GM19395 (cell line): Measurements from ENCODE around the gene CYP24A1.

Experiments used
- ATAC-seq: cut with Tn5 transposase; IDR thresholded peaks from one replicate; pipeline ENCODE4 v1.9.1; 2021; ENCODE audit warnings: mild to moderate bottlenecking, moderate library complexity; ENCODE audit not compliant: unreplicated experiment

The CYP24A1 gene

DNA sequence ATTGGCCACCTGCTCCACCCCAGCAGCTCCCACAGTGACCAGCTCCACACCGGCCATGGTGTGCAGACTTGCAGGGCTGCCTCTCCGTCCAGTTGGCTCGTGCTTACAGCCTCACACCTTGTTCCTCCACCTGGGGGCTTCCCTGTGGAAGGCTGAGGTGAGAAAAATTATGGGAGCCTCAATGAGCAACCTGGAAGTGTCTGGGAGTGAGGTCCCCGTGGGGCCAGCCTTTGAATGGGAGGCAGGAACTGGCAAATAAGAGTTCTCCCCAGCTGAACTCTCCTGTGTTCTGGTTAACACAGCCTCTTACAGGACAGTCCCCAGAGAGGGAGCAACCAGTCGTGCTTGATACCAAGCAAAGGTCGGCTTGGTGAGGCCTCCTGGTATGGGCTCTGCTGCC is 30.3 kb upstream of the CYP24A1 start:
- no peak for ATAC-seq

DNA sequence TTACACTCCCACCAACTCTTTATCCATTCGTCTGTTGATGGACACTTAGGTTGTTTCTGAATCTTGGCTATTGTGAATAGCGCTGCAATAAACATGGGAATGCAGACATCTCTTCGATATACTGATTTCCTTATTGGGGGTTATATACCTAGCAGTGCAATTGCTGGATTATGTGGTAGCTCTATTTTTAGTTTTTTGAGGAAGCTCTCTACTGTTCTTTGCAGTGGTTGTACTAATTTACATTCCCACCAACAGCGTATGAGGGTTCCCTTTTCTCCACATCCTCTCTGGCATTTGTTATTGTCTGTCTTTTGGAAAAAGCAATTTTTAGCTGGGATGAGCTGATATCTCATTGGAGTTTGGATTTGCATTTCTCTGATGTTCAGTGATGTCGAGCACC is 29.5 kb upstream of the CYP24A1 start:
- no peak for ATAC-seq

DNA sequence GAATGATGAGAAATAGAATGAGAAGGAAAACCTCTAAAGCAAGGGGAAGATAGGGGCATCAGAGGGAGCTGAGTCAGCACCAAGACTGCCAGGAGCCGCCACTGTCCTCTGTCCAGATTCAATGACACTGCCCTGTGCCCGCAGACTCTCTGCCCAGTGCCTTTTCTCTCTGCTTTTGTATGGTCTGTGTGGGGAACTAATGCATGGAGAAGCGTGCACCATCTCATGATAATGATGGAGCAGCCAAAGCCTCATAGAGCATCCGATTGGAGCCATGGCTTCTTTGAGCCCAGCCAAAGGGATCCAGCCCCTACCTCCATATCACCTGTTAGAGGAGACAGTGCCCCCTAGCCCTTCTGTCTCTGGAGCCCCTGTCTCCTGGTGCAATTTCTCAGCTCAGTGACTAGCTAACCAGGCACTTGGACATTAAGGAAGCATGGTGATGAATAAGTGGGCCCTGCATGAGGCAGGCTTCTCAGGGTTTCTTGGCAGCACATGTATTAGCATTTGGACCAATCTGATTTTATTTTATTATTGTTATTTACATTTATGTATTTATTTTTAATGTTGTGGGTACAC is 27.6 kb upstream of the CYP24A1 start:
- no peak for ATAC-seq

DNA sequence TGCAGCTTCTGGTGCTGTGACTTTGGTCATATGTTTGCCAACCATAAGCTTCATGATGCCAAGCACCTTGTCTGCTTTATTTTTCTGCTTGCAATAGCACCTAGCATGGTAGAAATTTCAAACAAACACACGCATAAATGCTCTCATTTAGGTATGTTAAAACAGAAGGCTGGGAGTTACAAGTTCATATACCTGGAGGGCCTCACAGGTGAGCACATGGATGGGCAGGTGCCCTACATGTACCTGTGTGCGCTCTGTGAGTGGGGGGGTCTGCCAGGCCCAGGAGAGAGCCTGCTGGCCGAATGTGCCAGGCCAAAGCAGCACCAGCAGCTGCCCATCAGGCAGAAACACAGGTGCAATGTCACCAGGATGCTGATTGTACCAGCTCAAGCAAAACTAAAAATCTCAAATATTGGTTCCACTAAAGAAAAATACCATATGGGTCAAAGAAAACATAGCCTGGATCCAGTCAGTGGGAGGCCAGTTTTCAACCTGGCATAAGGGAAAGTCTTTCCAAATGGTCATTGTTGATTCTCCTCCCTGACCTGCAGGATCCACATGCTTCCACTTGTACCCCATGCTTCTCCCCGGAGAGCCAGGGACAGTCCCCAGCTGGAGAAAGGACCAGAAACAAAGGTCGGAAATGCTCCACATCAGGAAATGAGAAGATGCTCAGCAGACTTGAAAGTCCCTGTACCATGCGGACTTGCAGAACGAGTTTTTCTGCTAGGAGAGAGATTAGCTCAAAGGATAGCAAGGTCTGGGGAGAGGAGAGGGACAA is 26.9 kb upstream of the CYP24A1 start:
- no peak for ATAC-seq

DNA sequence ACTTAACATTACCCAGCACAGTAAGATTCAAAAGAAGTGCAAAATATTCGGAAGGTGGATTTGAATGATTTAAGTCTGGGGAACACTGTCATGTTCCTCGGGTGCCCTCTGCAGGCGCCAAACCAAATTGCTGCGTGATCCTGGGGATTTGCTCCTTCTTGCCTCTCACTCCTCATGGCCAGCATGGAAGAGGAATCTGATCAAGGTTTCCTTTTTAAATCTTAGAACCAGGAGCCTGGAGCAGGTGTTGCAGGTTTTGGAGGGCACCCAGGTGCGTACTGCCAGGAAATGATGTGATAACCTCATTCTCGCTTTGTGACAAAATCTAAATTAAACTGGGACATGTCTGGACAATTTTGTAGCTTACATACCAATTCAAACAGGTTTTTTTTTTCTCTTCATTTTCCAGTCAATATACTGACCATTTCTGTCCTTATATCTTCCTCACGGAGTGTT is 26.0 kb upstream of the CYP24A1 start:
- ATAC-seq, result peak; percentile 63

DNA sequence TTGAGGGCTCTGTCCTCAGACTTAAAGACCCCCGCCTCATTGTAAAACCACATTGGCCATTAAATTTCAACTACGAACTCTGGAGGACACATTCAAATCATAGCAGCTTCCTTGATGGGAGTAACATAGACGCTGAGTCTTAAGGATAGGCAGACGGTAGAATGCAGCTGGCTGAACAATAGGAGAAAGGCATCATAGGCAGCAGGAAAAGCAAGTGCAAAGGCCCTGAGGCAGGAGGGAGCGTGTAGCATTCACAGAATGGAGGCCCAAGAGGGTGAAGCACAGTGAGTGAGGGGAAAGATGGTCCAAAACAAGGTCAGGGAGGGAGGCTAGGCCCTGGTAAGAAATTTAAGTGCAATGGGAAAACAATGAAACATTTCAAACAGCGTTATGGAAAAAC is 25.5 kb upstream of the CYP24A1 start:
- no peak for ATAC-seq

DNA sequence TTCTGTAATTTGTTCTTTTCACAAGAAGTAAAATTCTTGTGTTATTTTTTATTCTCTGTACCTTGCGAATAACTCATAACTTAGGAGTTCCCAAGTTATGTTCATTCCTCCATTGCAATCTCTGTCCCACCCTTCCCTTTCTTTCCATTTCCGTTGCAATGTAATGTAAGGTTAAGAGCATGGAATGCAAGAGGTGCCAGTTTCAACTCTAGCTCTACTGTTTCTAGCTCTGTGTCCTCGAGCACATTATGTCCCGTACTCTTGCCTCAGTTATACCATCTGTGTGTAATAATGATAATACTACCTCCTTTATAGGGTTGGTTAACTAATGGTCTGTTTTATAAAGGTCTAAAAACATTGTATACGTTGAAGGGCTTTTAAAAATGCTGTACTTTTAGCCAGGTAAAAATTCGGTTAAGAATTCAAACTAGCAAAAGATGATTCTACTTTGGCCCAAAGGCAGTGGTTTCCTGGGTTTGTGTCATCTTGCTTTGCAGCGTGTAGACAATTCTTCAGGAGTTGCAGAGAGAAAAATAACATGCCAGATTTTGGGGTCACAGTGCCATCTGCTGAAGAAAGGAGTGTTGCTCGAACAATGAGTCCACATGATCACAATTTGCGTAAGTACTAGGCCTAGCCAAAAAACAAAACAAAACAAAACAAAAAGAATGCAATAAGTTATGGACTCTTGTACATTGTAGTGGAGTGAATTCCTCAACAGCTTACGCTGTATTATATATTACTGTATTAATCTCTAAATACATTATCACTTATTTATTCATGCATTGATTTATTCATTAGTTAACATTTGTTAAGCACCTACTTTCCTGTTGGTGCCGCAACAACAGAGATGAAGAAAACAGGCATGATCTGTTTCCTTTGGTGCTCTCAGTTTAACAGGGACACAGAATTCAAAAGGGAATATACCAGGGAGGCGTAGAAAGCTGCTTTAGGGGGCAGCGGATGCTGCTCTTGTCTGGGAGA is 24.1 kb upstream of the CYP24A1 start:
- ATAC-seq, result no peak

DNA sequence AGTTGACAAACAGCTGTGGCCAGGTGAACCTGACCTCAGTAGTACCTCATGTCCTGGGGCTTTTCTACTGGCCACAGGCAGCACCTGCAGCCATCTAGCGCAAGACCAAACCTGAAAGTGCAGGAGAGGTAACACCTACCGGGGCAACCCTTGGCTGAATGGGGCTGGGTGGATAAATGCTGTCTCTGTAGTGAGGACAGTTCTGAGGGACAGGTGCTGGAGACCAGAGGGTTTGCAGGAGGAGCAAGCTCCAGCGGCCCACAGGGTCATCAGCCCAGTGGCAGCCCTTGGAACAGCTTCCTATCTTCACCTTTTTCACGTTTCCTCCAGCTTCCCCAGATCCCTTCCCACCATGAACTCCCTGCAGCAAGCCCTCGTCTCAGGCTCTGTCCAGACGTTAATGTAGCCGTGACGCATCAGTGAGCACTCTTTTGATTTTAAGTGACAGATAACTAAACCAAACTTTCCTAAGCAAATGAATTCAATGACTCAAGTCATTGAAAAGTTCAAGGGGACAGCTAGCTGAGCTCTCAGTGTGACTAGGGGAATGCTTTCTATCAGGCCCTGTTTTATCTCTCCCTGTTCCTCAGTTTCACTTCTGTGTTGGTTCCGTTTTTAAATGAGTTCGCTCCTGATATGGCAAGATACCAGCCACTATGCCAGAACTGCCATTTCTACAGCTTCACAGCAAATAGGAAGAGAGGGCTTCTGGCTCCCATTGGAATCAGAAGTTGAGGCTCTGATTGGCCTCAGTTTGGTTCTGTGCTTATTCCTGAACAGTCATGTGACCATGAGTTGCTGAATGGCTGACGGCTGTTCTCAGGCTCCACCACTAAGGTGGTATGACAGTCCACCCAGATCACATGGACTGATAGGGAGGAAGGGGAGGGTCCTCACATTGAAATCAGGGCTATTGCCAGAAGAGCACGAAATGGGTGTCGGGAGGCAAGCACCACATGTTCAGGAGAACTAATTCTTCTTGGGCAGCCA is 22.0 kb upstream of the CYP24A1 start:
- ATAC-seq, result peak; percentile 56

DNA sequence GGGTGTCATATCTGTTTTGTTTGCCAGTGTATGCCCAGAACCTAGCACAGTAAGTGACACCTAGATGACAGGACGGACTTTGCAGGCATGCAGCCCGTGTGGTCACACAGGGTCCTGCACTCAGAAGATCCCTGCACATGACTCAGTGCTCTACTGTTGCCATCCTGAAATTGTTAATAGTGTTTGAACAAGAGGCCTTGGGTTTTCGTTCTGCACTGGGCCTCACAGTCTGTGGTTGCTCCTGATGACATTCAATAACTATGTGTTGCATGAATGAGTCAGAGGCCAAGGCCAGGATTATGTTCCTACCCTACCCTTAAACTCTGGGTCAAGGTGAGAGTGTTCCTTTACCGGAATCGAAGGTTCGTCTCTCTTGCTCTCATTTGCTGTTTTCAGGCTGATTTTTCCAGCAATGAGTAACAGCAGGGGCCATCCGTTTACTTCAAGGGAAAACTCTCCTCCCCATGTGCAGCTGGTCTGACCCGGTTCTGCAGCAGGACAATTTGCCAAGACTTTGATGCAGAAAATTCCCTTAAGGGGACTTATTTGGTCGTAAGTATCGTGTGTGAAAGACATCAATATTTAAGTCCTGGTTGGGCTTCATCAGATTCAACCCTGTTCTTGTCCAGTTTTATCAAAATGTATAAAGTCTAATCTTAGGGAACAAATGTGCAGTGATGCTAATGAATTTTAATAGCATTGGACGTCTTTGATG is 21.1 kb upstream of the CYP24A1 start:
- no peak for ATAC-seq

DNA sequence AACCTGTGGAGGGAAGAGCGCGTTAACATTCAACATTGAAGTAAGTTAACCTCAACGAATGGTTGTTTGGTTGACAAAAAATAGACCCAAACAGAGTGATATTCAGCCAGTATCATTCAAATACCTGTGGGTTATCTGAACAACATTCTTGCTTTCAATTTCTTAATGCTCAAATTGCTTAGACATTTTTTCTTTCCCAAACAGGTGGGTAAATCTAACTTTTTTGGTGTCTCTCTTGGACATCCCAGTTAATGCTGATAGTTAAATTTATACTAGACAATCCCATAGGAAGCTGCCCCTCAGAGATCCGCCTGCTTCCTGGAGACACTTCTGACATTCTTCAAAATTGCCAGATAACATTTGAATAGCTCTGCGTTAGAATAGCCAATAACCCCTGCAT is 20.0 kb upstream of the CYP24A1 start:
- ATAC-seq, result no peak

DNA sequence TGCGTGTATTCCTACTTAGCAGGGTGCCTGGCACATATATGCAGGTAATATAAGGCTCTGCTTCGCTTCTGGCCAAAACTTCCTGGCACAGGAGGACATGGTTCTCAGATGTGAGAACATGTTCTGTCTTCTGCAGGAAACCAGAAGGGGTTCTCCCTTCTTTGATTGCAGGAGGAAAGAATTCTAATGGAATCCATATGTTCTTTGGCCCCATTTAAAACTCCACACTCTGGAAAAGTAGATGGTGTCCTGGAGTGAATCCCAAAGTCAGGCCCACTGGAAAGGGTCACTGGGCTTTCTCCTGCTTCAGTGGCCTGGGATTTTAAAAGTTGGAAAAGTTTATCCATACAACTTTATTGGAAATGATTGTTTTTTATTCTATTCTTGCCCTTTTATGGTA is 16.4 kb upstream of the CYP24A1 start:
- no peak for ATAC-seq

DNA sequence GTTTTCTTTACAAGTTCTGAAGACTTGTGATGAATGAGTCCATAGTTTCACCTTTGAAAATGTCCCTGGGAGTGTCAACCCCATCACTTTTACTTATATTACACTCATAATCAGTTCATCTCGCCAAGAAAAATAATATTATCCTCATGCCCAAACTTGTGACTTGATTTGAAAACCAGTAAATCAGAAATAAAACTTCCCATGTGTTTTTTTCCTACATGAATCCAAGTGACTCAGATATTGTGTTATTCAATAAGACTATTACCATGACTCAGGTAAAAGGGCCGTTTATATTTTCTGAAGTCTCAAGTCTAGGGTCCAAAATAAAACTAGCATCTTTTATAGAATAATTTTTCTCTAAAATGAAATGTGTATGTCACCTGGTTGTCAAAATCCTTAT is 15.8 kb upstream of the CYP24A1 start:
- no peak for ATAC-seq

DNA sequence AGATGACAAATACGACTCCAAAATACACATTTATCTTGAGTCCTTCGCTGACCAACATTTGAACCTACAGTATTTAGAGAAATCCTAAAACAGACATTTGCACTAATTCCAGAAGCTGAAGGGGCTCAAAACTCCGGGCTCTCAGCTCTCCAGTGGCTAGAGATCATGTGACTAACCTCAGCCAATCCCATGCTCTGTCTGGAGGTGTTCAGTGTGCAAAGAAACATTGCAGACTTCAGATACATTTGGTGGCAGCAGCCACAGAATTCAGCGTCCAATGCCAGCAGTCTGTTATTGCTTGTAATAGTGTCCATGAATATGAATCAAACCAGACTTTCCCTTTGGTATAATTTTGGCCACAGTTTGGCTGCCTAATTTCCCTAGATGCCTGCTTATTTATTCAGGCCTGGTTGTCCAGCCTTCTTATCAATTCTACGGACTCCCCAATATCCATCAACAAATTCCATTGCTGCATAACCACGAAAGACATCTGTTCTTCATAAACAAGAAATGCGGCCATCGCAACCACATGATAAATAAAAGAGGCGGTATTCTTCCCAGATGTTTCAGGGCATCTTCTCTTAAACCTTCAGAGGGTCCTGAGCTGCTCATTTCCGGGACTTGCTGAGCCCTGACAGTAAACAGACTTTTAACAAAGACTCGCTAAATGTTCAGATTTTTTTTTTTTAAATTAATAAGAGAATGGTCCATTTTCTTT is 14.5 kb upstream of the CYP24A1 start:
- no peak for ATAC-seq

DNA sequence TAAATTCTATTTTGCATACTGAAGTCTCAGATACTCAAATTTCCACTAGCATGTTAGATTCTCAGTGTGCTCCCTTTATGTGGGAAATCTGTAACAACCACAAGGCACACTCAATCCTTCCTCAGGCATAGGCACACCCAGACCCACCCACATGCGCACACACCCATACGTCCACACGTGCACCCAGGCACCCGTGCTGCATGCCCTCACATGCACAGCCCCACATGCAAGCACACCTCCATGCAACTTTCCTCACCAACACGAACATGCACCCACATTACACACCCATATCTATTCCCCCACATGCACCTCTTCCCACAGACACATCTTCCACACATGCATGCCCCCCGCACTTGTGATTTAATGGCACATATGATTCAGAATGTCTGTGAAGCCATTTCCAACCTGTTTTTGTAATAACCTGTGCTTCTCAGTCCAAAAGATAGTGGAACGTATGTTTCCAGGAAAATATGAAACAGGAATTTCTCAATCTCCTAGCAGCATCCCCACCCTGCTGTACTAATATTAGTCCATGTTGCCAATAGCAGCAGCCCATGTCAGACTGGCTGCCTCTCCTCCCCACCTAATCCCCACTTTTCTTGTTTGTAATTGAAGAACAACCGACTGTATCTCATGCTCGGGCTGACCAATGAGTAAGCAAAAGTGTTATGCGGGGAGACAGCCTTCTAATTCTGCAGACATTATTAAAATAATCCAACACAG is 11.3 kb upstream of the CYP24A1 start:
- no peak for ATAC-seq

DNA sequence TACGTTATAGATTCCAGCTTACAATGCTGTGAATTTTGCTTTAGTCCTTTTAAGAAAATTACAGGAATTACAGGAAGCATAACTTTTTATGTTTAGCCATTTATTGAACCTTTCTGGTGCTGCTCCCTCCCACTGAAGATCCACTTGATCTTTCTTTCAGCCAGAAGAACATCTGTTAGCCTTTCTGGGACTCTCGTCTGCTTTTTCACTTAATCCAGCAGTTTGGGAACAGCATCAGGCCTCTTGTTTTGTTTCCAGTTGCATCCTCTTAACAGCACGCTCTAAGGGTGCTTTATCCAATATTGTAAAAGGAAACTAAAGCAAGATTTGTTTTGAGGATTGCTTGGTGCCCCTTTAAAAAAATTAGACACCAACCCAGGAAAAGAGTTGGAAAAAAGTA is 10.3 kb upstream of the CYP24A1 start:
- no peak for ATAC-seq

DNA sequence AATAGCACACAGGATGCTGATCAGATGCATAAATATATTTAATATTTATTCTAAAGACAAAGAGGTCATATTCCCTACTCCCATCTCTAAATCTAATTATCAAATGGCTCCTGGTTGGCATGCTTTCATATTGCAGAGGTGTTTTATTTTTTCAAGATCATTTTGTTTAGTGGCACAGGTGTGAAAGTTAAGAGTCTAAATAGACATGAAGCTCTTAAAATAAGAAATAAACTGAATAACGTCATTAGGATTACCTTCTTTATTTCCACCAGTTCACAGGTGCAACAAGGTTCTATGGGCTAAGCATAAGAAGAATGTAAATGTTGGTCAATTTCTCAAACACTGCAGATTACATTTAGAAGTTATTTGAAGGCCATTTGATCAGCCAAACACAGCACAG is 7.1 kb upstream of the CYP24A1 start:
- no peak for ATAC-seq

DNA sequence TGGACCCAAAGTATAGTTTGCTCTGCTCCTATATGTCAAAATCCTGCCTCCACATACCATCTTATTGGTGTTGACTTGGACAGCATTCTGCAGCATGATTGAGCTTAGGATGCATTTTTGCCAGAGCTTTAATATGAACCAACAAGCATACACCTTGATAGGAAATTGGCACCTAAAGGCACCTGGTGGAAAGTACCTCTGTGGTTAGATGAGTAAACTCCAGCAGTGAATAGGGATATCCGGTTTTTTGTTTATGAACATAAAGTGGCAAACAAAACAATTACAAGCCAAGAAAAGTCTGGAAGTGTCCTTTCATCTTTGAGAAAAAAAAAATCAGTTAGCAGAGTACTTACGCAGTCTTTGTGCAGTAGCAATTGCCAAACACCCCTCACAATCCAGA is 6.2 kb upstream of the CYP24A1 start:
- no peak for ATAC-seq

DNA sequence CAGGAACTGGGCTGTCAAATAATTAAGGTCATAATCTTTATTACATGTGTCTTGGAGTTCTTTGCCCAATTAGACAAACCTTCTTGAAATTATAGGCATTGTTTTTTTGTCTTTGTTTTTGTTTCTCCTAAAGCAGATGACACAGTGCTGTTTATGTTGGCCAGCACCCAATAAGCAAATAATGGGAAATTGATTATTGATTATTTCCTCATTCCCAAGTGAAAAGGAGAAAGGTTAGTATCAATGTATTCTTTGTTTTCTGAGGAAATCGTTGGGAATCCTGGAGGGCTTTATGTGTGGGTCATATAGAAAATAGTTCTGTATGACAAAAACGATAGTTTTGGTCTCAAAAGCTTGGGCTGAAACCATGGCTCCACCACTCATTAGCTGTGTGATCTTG is 4.5 kb upstream of the CYP24A1 start:
- no peak for ATAC-seq
